ENCODE results near the gene TNRC18.
"Not testable (repeated sequence)": the region's sequence is repeated elsewhere in the genome, so short reads cannot be mapped to it uniquely, and the experiment has no call there.

Gene TNRC18, protein sequence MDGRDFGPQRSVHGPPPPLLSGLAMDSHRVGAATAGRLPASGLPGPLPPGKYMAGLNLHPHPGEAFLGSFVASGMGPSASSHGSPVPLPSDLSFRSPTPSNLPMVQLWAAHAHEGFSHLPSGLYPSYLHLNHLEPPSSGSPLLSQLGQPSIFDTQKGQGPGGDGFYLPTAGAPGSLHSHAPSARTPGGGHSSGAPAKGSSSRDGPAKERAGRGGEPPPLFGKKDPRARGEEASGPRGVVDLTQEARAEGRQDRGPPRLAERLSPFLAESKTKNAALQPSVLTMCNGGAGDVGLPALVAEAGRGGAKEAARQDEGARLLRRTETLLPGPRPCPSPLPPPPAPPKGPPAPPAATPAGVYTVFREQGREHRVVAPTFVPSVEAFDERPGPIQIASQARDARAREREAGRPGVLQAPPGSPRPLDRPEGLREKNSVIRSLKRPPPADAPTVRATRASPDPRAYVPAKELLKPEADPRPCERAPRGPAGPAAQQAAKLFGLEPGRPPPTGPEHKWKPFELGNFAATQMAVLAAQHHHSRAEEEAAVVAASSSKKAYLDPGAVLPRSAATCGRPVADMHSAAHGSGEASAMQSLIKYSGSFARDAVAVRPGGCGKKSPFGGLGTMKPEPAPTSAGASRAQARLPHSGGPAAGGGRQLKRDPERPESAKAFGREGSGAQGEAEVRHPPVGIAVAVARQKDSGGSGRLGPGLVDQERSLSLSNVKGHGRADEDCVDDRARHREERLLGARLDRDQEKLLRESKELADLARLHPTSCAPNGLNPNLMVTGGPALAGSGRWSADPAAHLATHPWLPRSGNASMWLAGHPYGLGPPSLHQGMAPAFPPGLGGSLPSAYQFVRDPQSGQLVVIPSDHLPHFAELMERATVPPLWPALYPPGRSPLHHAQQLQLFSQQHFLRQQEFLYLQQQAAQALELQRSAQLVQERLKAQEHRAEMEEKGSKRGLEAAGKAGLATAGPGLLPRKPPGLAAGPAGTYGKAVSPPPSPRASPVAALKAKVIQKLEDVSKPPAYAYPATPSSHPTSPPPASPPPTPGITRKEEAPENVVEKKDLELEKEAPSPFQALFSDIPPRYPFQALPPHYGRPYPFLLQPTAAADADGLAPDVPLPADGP (N-terminal part only)

DNA sequence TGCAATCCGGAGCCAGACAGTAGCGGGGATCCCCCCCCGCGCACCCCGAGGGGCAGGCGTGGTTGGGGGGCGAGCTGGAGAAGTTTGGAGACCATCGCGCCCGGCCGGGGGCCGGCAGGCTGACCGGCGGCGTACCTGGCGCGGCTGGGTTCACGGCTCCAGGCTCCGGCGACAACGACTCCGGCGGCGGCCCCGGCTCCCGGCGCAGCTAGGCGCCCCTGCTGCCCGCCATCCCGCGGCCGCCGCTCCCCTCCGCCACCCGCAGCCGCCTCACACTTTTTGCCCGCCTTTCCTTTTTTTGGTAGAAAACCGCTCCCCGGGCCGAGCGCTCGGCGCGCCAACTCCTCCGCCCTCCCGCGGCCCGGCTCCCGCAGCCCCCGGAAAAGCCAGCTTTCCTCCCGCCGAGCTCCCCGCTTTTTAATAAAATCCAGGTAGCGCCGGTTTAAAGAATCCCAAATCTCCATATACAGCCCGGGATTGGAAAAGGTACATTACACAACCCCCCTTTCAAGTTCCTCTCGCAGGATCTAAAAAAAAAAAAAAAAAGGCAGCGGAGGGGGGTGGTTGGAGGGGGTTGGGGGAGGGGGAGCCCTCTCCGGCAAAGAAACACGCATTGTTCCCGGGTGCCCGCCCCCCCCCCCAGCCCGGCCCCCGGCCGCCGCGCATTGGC, at the start of gene TNRC18:
TNRC18 (minus strand) TSS at position 529 of the 670 bp plus-strand sequence. CDS start 2,588 bp downstream, outside the sequence.
- DNase-seq, result no peak

DNA sequence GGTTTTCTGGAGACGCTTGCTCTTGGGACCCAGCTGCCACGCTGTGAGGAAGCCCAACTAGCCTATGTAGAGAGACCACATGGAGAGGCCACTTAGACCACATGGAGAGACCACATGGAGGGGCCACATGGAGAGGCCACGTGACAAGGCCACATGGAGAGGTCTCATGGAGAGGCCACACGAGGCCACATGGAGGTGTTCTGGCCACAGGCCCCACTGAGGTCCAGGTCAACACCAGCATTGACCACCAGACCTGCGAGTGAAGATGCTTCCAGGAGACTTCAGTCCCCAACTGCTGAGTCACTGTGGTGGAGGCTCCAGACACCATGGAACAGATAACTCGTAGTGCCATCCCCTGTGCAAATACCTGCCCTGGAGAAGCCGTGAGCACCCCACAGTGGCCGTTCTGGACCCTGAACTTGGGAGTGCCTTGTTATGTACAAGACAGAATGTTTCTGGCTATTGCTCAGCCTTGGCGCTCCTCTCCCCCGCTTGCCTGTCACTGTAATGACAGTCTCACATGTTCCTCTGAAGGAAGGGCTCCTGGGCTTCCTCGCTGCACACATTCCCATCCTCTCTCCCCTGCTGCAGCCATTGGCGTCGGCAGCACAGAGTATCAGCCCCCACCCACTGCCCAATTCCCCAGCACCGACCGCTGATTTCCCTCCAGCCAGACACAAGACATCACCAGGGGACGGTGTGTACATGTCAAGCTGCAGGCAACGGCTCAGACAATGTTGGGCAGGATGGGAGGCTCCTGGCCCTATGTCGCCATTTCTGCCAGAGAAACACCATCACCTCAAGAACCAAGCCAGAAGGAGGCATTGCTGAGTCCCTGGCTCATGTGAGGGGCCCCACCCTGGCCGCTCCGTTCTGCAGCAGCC, 49.0 kb upstream of the TNRC18 start:
- DNase-seq, result no peak

DNA sequence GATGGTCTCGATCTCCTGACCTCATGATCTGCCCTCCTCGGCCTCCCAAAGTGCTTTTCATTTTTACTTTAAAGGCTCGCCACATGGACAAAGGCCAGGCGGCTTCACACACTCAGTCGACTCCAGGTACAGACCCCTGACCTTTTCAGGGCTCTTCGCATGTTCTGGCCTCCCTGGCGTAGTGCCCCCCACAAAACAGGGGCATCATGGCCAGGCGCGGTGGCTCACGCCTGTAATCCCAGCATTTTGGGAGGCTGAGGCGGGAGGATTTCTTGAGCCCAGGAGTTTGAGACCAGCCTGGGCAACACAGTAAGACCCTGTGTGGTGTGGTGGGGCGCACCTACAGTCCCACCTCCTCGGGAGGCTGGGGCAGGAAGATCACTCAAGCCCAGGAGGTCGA, 48.0 kb upstream of the TNRC18 start:
- DNase-seq, result not testable (repeated sequence)

DNA sequence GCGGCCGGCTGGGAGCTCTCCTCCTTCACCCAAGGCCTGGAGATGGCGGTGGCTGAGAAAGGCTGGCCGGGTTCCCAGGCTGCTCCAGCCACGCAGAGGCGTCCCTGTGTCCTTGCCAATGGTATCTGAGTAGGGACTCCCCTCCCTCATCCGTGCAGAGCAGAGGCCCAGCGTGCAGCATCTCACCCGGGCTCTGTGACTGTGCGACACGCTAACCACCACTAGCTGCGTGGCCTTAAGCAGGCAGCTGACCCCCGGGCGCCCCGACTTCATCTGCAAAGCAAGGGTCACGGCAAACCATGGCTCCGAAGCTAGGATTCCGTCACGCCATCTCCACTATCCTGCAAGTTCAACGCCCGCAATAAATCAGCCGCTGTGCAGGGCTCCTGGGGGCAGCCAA, 47.2 kb upstream of the TNRC18 start:
- DNase-seq, result no peak

DNA sequence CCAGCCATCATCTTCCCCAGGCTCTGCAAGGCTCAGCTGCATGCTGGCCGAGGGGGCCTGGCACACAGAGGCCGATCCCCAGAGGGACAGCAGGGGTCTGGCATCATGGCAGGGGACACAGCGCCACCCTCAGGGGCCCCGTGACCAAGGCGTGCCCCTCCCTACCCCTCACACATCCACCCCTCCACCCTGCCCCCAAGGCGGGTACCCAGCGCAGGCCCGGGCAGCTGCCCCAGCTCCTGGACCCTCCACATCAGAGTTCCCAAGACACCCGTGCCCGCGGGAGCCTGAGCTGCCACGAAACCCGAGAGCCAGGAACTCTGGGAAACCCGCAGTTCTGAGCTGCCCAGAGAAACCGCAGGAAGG, 46.5 kb upstream of the TNRC18 start:
- no peak for DNase-seq

DNA sequence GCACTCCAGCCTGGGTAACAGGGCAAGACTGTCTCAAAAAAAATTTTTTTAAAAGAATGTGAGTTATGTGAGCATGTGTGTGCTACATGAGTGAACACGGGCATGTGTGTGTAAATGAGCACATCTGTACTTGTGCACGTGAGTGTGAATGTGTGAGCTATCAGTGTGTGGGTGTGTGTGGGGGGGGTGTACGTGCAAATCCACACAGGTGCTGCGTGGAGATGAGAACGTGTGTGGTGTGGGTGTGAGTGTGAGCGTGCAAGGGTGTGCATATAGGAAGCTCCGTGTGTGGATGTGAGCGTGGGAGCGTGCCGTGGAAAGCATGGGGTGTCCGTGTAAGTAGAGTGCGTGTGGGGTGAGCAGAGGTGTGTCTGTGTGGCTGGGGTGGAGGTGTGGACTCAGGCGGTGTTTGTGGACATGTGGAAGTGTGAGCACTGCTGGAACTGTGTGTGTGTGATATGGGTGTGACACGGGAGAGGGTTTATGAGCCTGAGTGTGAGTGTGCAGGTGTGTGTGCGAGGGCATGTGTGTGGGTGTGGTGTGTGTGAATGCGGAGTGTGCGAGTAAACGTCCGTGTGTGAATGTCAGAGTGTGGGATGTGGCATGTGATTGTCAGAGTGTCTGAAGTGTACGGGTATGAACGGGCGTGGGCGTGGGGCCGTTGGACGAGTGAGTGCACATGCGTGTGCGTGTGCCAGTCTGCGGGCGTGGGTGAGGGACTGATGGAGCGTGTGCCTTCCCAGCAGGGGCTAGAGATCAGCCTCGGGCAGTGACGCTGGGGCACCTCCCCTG, 45.9 kb upstream of the TNRC18 start:
- DNase-seq, result no peak

GRCh38 chr7:5467645-5468044, 44.0 kb upstream of the TNRC18 start:
- DNase-seq, result no peak

DNA sequence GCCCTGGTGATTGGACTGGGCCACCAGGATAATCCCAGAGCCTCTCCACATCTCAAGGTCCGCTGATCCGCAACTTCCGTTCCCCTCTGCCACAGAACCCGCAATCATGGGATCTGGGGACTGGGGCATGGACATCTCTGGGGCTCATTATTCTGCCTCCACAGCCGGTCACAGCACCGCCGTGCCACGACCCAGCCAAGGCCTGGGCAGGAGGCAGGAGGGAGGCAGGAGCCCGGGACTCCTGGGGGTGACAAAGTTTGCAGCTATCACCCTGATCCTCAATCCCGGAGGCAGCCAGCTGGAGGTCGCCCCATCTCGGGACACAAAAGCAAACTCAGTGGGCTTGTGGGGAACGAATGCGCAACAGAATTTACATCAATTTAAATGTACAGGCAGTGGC, 42.9 kb upstream of the TNRC18 start:
- DNase-seq, result no peak

- no peak for DNase-seq
These were observed 39.4 kb upstream of the TNRC18 start for GRCh38 chr7:5463031-5463430.

DNA sequence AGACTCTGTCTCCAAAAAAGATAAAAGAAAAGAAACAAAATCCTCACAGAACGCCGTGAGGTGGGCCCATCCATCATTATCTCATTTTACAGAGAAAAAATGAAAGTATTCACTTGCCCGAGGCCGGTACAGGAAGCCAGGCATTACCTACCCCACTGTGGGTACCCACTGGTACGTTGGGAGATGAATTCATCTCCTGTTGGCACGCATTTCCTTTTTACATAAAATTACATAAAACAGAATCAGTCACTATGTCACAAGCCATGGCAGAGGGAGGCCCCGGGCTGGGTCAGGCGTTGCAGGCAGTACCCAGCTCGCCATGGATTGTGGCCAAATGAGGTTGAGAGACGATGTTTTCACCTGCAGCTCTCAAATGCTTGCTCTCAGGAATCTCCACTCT, 38.6 kb upstream of the TNRC18 start:
- DNase-seq, result no peak

GRCh38 chr7:5458921-5459480, 35.4 kb upstream of the TNRC18 start:
- no peak for DNase-seq

DNA sequence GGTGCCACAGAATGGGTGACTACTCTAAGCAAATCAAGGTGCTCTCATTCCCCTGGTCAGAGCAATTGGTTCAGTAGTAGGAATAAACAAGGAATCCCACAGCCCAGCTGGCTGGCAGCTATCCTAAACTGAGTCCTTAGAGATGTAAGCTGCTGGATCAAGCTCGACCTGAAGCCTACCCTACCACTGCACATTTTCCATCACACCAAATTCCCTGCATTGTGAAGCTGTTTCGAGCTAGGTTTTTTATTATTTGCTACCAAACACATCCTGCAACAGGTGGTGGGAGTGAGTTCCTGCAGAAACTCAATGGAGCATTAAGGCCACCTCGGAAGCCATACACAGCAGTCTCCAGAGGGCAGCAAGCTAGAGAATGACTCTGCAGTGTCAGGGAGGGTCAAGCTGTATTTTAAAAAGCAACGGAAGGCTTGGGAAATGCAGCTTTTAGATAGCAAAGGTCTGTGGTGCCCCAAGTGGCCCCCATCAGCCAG, 33.7 kb upstream of the TNRC18 start:
- DNase-seq, result no peak

- DNase-seq, result no peak
These were observed 32.8 kb upstream of the TNRC18 start for GRCh38 chr7:5456409-5456808.

- DNase-seq, result no peak
These were observed 32.1 kb upstream of the TNRC18 start for GRCh38 chr7:5455581-5456219.

DNA sequence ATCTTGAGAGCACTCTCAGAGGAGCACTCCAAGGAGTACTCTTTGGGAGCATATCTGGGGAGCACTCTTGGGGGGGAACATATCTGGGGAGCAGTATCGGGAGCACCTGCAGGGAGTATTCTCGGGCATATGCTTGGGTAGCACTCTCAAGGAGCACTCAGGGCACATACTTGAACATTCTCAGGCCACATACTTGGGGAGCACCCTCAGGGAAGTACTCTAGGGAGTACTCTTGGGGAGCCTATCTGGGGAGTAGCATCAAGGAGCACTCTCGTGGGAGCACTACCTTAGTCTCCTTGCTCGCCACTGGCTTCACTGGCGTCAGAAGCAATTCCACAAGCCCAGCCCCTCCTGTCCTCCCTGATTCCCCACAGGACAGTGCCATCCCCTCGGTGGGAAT, 31.5 kb upstream of the TNRC18 start:
- no peak for DNase-seq

- no peak for DNase-seq
These were observed 30.9 kb upstream of the TNRC18 start for GRCh38 chr7:5454485-5454884.

GRCh38 chr7:5453566-5454075, 30.0 kb upstream of the TNRC18 start:
- DNase-seq, result no peak

GRCh38 chr7:5452937-5453540, 29.4 kb upstream of the TNRC18 start:
- peak in 1 of 2 experiments; percentile 38 for DNase-seq

DNA sequence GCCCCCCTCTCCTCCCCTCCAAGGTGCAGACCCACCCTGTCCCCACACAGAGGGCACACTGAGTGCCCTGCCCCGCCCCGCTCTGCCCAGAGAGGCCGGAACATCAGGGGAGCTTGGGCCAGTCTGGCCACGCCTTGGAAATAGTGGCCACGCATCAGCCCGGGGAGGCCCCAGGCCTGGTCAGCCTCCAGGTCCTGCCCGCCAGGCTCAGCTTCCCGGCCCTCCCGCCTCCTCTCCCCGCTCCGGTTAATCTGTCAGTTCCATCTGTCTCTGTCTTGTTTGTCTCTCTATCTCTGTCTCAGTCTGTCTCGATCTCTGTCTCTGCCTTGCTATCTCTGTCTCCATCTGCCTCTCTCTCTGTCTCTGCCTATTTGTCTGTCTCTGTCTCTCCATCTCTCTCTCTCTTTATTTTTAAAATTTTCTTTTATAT, 28.9 kb upstream of the TNRC18 start:
- DNase-seq, result peak in 1 of 2 experiments; percentile 21

All from NCI-H524 (cell line).